ENCODE data around the gene MAF.

DNA sequence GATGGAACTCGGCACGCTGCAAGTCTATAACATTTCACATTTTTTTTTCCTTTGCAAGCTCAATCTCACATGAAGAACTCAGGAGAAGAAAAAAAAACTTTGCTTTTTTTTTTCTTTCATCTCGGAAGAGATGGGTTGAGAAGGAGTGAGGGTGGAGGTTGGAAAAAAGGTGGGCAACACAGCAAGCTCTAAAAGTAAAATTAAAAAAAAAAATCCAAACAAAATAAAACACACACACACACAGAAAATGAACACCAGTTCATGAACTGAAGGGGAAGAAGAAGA, 2.5 kb downstream of the MAF start:
- no peak for TF ChIP-seq POLR2A (IDR thresholded peaks at IDR 0.05)
- TF ChIP-seq, protein P1, sequence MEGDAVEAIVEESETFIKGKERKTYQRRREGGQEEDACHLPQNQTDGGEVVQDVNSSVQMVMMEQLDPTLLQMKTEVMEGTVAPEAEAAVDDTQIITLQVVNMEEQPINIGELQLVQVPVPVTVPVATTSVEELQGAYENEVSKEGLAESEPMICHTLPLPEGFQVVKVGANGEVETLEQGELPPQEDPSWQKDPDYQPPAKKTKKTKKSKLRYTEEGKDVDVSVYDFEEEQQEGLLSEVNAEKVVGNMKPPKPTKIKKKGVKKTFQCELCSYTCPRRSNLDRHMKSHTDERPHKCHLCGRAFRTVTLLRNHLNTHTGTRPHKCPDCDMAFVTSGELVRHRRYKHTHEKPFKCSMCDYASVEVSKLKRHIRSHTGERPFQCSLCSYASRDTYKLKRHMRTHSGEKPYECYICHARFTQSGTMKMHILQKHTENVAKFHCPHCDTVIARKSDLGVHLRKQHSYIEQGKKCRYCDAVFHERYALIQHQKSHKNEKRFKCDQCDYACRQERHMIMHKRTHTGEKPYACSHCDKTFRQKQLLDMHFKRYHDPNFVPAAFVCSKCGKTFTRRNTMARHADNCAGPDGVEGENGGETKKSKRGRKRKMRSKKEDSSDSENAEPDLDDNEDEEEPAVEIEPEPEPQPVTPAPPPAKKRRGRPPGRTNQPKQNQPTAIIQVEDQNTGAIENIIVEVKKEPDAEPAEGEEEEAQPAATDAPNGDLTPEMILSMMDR (IDR thresholded peaks at IDR 0.05) = no peak

Measured in tibial nerve (tissue), 3 donors.